K562 (cell line): ENCODE measurements around the gene PTCH1. TPM values are rescaled to one million over a fixed set of nuclear protein-coding genes. Genes with fewer than 3 reads are reported as not detected.

Source experiments
- ATAC-seq: fragments of 200-7000 bp; cut with Tn5 transposase; 3 replicates; pipeline ENCODE4 v1.9.1; 2020; ENCODE audit warnings: moderate library complexity
- BruUV-seq: library from RNA; stranded (reverse); fragments of 400-500 nt; replicated peaks from 2 replicates; lab custom pipeline; 2021; lab: Mats Ljungman, UMichigan
- CTCF ChIA-PET: fragments of 300-600 bp; formaldehyde crosslinking; extraction: SDS; loops from one replicate; lab custom pipeline; 2021; ENCODE audit warnings: low intra/inter-chr PET ratio; lab: Yijun Ruan, JAX
- POLR2A ChIA-PET: fragments of 300-600, 350-650 bp; sonication (Branson Sonifier 250); formaldehyde crosslinking; extraction: SDS; loops from one replicate; lab custom pipeline; 2021; ENCODE audit warnings: antibody characterized with exemption, inconsistent platforms; lab: Yijun Ruan, JAX
- DNase-seq, 4 experiments: peaks; one replicate each; pipeline versions ENCODE4 v3.0.0 to v3.0.0-alpha.2; 2011 to 2018; ENCODE audit warnings: low spot score in 3 of 4, mixed read lengths in 3 of 4; ENCODE audit errors: extremely low read depth in 1 of 4
- FAIRE-seq: peaks from 2 replicates; lab custom pipeline; 2011; peaks lifted over from hg19 to GRCh38; lab: Jason Lieb, UNC
- H2AFZ ChIP-seq: 2 replicates; pipeline ENCODE4 v1.6.0; 2011; ENCODE audit warnings: low read depth, low read length, control low read depth, inconsistent platforms
- H3K27ac ChIP-seq: fragments of 200-600 bp; 3 replicates; pipeline ENCODE4 v1.8.0; 2011; ENCODE audit warnings: low read depth, mild to moderate bottlenecking, control low read depth, inconsistent platforms, low read length, moderate library complexity, mixed read lengths; ENCODE audit errors: extremely low read depth
- H3K27me3 ChIP-seq, 2 experiments: fragments of 300-600 bp in 1 of 2; 2 replicates in 1 of 2; 3 replicates in 1 of 2; pipeline versions ENCODE4 v1.6.0 to v1.8.0; 2011; ENCODE audit warnings: inconsistent platforms in 2 of 2, low read length in 2 of 2, mild to moderate bottlenecking in 1 of 2, mixed read lengths in 1 of 2, moderate library complexity in 1 of 2; ENCODE audit not compliant: control insufficient read depth in 2 of 2, insufficient read depth in 2 of 2
- H3K36me3 ChIP-seq: fragments of 300-600 bp; 3 replicates; pipeline ENCODE4 v1.8.0; 2011; ENCODE audit warnings: mild to moderate bottlenecking, low read length, inconsistent platforms; ENCODE audit not compliant: control insufficient read depth, insufficient read depth
- H3K4me1 ChIP-seq, 2 experiments: fragments of 200-600 bp in 1 of 2; replicated peaks in 1 of 2; 2 replicates in 1 of 2; 3 replicates in 1 of 2; pipeline versions ENCODE4 v1.5.1 to v1.8.0; 2011; ENCODE audit warnings: inconsistent platforms in 2 of 2, low read length in 2 of 2, mild to moderate bottlenecking in 1 of 2, mixed read lengths in 1 of 2, moderate library complexity in 1 of 2; ENCODE audit not compliant: control insufficient read depth in 2 of 2, insufficient read depth in 2 of 2
- H3K4me2 ChIP-seq: 2 replicates; pipeline ENCODE4 v1.6.1; 2011; ENCODE audit warnings: low read length, control low read depth, inconsistent platforms, mixed read lengths; ENCODE audit not compliant: insufficient read depth
- H3K4me3 ChIP-seq: fragments of 200-600 bp; sonication (generic), shearing (Covaris generic); 2 replicates; pipeline ENCODE4 v1.5.1; 2016; ENCODE audit warnings: control low read depth, inconsistent platforms
- H3K79me2 ChIP-seq: fragments of 200-600 bp; 3 replicates; pipeline ENCODE4 v1.8.0; 2011; ENCODE audit warnings: low read length, inconsistent platforms; ENCODE audit not compliant: control insufficient read depth, insufficient read depth
- H3K9ac ChIP-seq, 2 experiments: 2 replicates each; pipeline versions ENCODE4 v1.6.0 to v1.6.1; 2011; ENCODE audit warnings: low read depth in 2 of 2, low read length in 2 of 2, control low read depth in 1 of 2, inconsistent platforms in 1 of 2, mild to moderate bottlenecking in 1 of 2, mixed read lengths in 1 of 2; ENCODE audit not compliant: insufficient read depth in 1 of 2
- H3K9me1 ChIP-seq: one replicate; pipeline ENCODE4 v1.6.0; 2011; ENCODE audit warnings: inconsistent platforms, mild to moderate bottlenecking, low read length, moderate library complexity; ENCODE audit not compliant: control insufficient read depth, insufficient read depth
- H3K9me3 ChIP-seq: replicated peaks from 2 replicates; pipeline ENCODE4 v1.5.1; 2011; ENCODE audit warnings: low read depth, low read length, inconsistent platforms; ENCODE audit not compliant: control insufficient read depth, insufficient read depth
- H4K20me1 ChIP-seq: replicated peaks from 2 replicates; pipeline ENCODE4 v1.6.1; 2011; ENCODE audit warnings: low read length, inconsistent platforms, mixed read lengths; ENCODE audit not compliant: control insufficient read depth, insufficient read depth
- CBX1 ChIP-seq: sonication (generic); IDR thresholded peaks from 2 replicates; pipeline ENCODE4 v1.6.1; 2016; ENCODE audit warnings: antibody characterized with exemption, low read depth, mild to moderate bottlenecking
- CBX3 ChIP-seq, 2 experiments: IDR thresholded peaks; 1 replicate in 1 of 2; 2 replicates in 1 of 2; pipeline ENCODE4 v1.6.1; 2012; ENCODE audit warnings: inconsistent platforms in 2 of 2, low read length in 2 of 2, borderline replicate concordance in 1 of 2, control low read depth in 1 of 2
- GTF2A2 ChIP-seq: IDR thresholded peaks from 2 replicates; pipeline ENCODE4 v1.6.1; 2016; ENCODE audit warnings: mild to moderate bottlenecking, missing genetic modification characterization, missing compliant biosample characterization
- HDAC1 ChIP-seq, 2 experiments: fragments of 450-650 bp; IDR thresholded peaks; 2 replicates each; pipeline ENCODE4 v1.6.1; 2016 to 2017; ENCODE audit warnings: inconsistent platforms in 1 of 2, mild to moderate bottlenecking in 1 of 2, moderate library complexity in 1 of 2
- MYBL2 ChIP-seq, 2 experiments: fragments of 450-650 bp in 1 of 2; sonication (generic) in 1 of 2; formaldehyde crosslinking in 1 of 2; IDR thresholded peaks; 2 replicates each; pipeline versions ENCODE4 v1.6.1 to v1.8.1; 2017 to 2022; ENCODE audit warnings: borderline replicate concordance in 1 of 2, inconsistent platforms in 1 of 2, low read depth in 1 of 2, mild to moderate bottlenecking in 1 of 2, missing genetic modification reagents in 1 of 2, moderate library complexity in 1 of 2
- NFE2 ChIP-seq: IDR thresholded peaks from 2 replicates; pipeline ENCODE4 v1.6.1; 2014; ENCODE audit warnings: antibody characterized with exemption, low read depth
- NR0B1 ChIP-seq: fragments of 450-650 bp; IDR thresholded peaks from one replicate; pipeline ENCODE4 v1.6.1; 2018; ENCODE audit warnings: mild to moderate bottlenecking, moderate library complexity; ENCODE audit not compliant: partially characterized antibody
- NR2C2 ChIP-seq, 2 experiments: fragments of 200-800 bp in 1 of 2; sonication (Bioruptor generic) in 1 of 2; sonication (generic) in 1 of 2; formaldehyde crosslinking in 1 of 2; IDR thresholded peaks; 2 replicates each; pipeline versions ENCODE4 v1.6.1 to v1.8.0; 2016 to 2022; ENCODE audit warnings: mild to moderate bottlenecking in 1 of 2, missing compliant biosample characterization in 1 of 2, missing genetic modification characterization in 1 of 2, missing genetic modification reagents in 1 of 2
- WGBS: fragments of 100-300 bp; shearing (Covaris generic); methylation state at CpG from one replicate; pipeline ENCODE4 v1.1.6; 2016; ENCODE audit warnings: low coverage, mixed read lengths; ENCODE audit not compliant: insufficient coverage; ENCODE audit errors: missing lambda C conversion rate; 5-methylcytosine and 5-hydroxymethylcytosine counted together
- in situ Hi-C: fragments of 300-500 bp; cut with MboI; formaldehyde crosslinking; loops from 4 replicates; pipeline ENCODE4 v1.15.0; 2018; ENCODE audit warnings: inconsistent platforms, mixed read lengths
- intact Hi-C: fragments of 100-400 bp; cut with micrococcal nuclease; formaldehyde crosslinking; loops from 2 replicates; pipeline ENCODE4 v1.14.2; 2022
- polyA plus RNA-seq, 8 experiments: library from polyadenylated mRNA; depleted of rRNA in 4 of 8; stranded (reverse) in 5 of 8; unstranded in 3 of 8; fragments of >200 nt; fragmentation: Nextera tagmentation in 2 of 8; fragmentation: Illumina TruSeq in 1 of 8; extraction: Ambion mirVana in 2 of 8; extraction: Trizol in 1 of 8; gene quantifications; 2 replicates each; pipeline versions ENCODE4 v1.2.1 to v1.2.3, GENCODE V29; 2011 to 2014; ENCODE audit warnings: inconsistent platforms in 1 of 8, missing spikeins in 1 of 8
- total RNA-seq, 7 experiments: library from RNA; depleted of rRNA in 6 of 7; stranded (reverse); fragments of >200 nt in 6 of 7; fragmentation: Illumina TruSeq in 2 of 7; extraction: Trizol in 2 of 7; gene quantifications; 2 replicates each; pipeline versions ENCODE4 v1.2.1 to v1.2.3, GENCODE V29; 2011 to 2021; ENCODE audit warnings: low replicate concordance in 1 of 7
- TF ChIP-seq, protein P1 (sequence below): fragments of 250-450 bp; sonication (Bioruptor Pico); IDR thresholded peaks from 2 replicates; pipeline ENCODE4 v1.8.0; 2021; ENCODE audit warnings: mild to moderate bottlenecking, moderate library complexity
- TF ChIP-seq, protein P2 (sequence below): fragments of 450-650 bp; IDR thresholded peaks from 2 replicates; pipeline ENCODE4 v1.6.1; 2016; ENCODE audit warnings: borderline replicate concordance
- TF ChIP-seq, protein P3 (sequence below): fragments of 450-650 bp; formaldehyde crosslinking; IDR thresholded peaks from 2 replicates; pipeline ENCODE4 v1.4.0; 2020; ENCODE audit warnings: mild to moderate bottlenecking, moderate library complexity

Gene PTCH1
- total and polyA plus RNA-seq, 9 of the 15 experiments (the other 6 are each of a cell fraction or from before 2014, with no cell fraction given) = 0.70 to 9.9 (median 3.8) TPM

- intact Hi-C loops (loop anchor here (2.0 to 5.0 kb wide), 2 partner anchors 98 to 193 kb away; partner anchors contain the start of gene FANCC), in situ Hi-C loops (no loop called here)
- Histone ChIP-seq H3K4me3 (peak overlapping the region; percentile 84), H3K9ac (peak overlapping the region; percentile 92 to 99), H3K36me3 (no peaks in the 10 kb centered on the region; the same call in 2 of the 3 replicates), H3K9me1 (no peaks in the 10 kb centered on the region), H3K4me2 (peak overlapping the region; percentile 91), H3K4me1 (peaks cover 21 to 42% of the 10 kb centered on the region in 2 experiments; a peak in 4 of 5 replicates), H3K27me3 (no peaks in the 10 kb centered on the region), H4K20me1 (no peaks in the 10 kb centered on the region), H2AFZ (peak overlapping the region; percentile 90), H3K9me3 (no peaks in the 10 kb centered on the region), H3K27ac (peak overlapping the region; percentile 97), H3K79me2 (peaks cover 59% of the 10 kb centered on the region)
- FAIRE-seq (no peak), DNase-seq (peak in 1 of 4 experiments; percentile 54), ATAC-seq (no peak)
- WGBS = under 1% methylated on average over 34 of the region's 38 CpGs
- POLR2A ChIA-PET = interaction anchor here (0.7 to 0.8 kb wide), 2 partner anchors 47 kb away, joined by 3 read pairs; no protein-coding TSS in a partner anchor
- CTCF ChIA-PET = no interaction called here
- no TSS peak for BruUV-seq
- TF ChIP-seq NR2C2 (CRISPR knock-in tag; IDR thresholded peaks at IDR 0.05) = no peak
- TF ChIP-seq NR2C2 (tag; IDR thresholded peaks at IDR 0.05) = 0 out of 2 replicates have a peak, but pooled peaks have one; percentile 9
- TF ChIP-seq HDAC1 (IDR thresholded peaks at IDR 0.05) = peak in 1 of 2 experiments; percentile 72; a peak in 2 of 4 replicates
- TF ChIP-seq GTF2A2 (tag) = no peak
- TF ChIP-seq, protein P1, sequence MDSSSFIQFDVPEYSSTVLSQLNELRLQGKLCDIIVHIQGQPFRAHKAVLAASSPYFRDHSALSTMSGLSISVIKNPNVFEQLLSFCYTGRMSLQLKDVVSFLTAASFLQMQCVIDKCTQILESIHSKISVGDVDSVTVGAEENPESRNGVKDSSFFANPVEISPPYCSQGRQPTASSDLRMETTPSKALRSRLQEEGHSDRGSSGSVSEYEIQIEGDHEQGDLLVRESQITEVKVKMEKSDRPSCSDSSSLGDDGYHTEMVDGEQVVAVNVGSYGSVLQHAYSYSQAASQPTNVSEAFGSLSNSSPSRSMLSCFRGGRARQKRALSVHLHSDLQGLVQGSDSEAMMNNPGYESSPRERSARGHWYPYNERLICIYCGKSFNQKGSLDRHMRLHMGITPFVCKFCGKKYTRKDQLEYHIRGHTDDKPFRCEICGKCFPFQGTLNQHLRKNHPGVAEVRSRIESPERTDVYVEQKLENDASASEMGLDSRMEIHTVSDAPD (CRISPR knock-in tag) = no peak
- TF ChIP-seq MYBL2 (IDR thresholded peaks at IDR 0.05; ENCODE audit: low read depth) = no peak
- no peak for TF ChIP-seq MYBL2 (CRISPR knock-in tag; IDR thresholded peaks at IDR 0.05; ENCODE audit: borderline replicate concordance)
- no peak for TF ChIP-seq NR0B1
- no peak for TF ChIP-seq NFE2
- TF ChIP-seq, protein P2, sequence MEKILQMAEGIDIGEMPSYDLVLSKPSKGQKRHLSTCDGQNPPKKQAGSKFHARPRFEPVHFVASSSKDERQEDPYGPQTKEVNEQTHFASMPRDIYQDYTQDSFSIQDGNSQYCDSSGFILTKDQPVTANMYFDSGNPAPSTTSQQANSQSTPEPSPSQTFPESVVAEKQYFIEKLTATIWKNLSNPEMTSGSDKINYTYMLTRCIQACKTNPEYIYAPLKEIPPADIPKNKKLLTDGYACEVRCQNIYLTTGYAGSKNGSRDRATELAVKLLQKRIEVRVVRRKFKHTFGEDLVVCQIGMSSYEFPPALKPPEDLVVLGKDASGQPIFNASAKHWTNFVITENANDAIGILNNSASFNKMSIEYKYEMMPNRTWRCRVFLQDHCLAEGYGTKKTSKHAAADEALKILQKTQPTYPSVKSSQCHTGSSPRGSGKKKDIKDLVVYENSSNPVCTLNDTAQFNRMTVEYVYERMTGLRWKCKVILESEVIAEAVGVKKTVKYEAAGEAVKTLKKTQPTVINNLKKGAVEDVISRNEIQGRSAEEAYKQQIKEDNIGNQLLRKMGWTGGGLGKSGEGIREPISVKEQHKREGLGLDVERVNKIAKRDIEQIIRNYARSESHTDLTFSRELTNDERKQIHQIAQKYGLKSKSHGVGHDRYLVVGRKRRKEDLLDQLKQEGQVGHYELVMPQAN = peak; percentile 48; the same call in 1 of the 2 replicates
- no peak for TF ChIP-seq CBX1
- TF ChIP-seq, protein P3, sequence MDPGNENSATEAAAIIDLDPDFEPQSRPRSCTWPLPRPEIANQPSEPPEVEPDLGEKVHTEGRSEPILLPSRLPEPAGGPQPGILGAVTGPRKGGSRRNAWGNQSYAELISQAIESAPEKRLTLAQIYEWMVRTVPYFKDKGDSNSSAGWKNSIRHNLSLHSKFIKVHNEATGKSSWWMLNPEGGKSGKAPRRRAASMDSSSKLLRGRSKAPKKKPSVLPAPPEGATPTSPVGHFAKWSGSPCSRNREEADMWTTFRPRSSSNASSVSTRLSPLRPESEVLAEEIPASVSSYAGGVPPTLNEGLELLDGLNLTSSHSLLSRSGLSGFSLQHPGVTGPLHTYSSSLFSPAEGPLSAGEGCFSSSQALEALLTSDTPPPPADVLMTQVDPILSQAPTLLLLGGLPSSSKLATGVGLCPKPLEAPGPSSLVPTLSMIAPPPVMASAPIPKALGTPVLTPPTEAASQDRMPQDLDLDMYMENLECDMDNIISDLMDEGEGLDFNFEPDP (CRISPR knock-in tag) = no peak
- no peak for TF ChIP-seq CBX3 (IDR thresholded peaks at IDR 0.05; ENCODE audit: borderline replicate concordance in 1 of 2, low read length in 2 of 2)
These were observed 6.7 kb downstream of the PTCH1 start for GRCh38 chr9:95509851-95510708.
